NCI-H2227 (cell line): ENCODE results near the gene MNS1.
A peak's percentile ranks its signal among the peaks of the same experiment; 100 is the strongest.
"Not testable (repeated sequence)": the region's sequence is repeated elsewhere in the genome, so short reads cannot be mapped to it uniquely, and the experiment has no call there.

Experiments
- DNase-seq: peaks from one replicate; lab custom pipeline; 2025; ENCODE audit not compliant: unreplicated experiment; lab: John Stamatoyannopoulos, UW

MNS1 gene

GRCh38 chr15:56464893-56465520, at the start of gene MNS1:
MNS1 (minus strand) TSS chr15:56465137; CDS start chr15:56464972, 165 bp downstream.
- DNase-seq, result peak; percentile 95

- peak; percentile 62 for DNase-seq
These were observed 31.7 kb upstream of the MNS1 start for GRCh38 chr15:56496635-56497034.

GRCh38 chr15:56495533-56495932, 30.6 kb upstream of the MNS1 start:
- DNase-seq, result no peak

GRCh38 chr15:56495053-56495452, 30.1 kb upstream of the MNS1 start:
- DNase-seq, result no peak

- DNase-seq, result no peak
These were observed 28.0 kb upstream of the MNS1 start for GRCh38 chr15:56492791-56493555.

- DNase-seq, result no peak
These were observed 27.3 kb upstream of the MNS1 start for GRCh38 chr15:56492236-56492635.

GRCh38 chr15:56491110-56491722, 26.3 kb upstream of the MNS1 start:
- peak; percentile 78 for DNase-seq

- DNase-seq, result no peak
These were observed 25.5 kb upstream of the MNS1 start for GRCh38 chr15:56490461-56490860.

- not testable (repeated sequence) for DNase-seq
These were observed 21.3 kb upstream of the MNS1 start for GRCh38 chr15:56486206-56486605.

GRCh38 chr15:56485426-56485825, 20.5 kb upstream of the MNS1 start:
- DNase-seq, result not testable (repeated sequence)

- DNase-seq, result no peak
These were observed 19.4 kb upstream of the MNS1 start for GRCh38 chr15:56484287-56484686.

GRCh38 chr15:56475351-56475750, 10.4 kb upstream of the MNS1 start:
- DNase-seq, result no peak

GRCh38 chr15:56473017-56473416, 8.1 kb upstream of the MNS1 start:
- DNase-seq, result no peak

- no peak for DNase-seq
These were observed 7.3 kb upstream of the MNS1 start for GRCh38 chr15:56472278-56472677.

GRCh38 chr15:56471440-56472069, 6.6 kb upstream of the MNS1 start:
- no peak for DNase-seq

- no peak for DNase-seq
These were observed 4.5 kb upstream of the MNS1 start for GRCh38 chr15:56469483-56469882.

- no peak for DNase-seq
These were observed 3.5 kb upstream of the MNS1 start for GRCh38 chr15:56468401-56468800.

GRCh38 chr15:56467616-56468015, 2.7 kb upstream of the MNS1 start:
- DNase-seq, result no peak

- no peak for DNase-seq
These were observed 4.0 kb downstream of the MNS1 start for GRCh38 chr15:56460947-56461346.

GRCh38 chr15:56460071-56460470, 4.9 kb downstream of the MNS1 start:
- DNase-seq, result no peak

- no peak for DNase-seq
These were observed 5.8 kb downstream of the MNS1 start for GRCh38 chr15:56459096-56459495.

- DNase-seq, result no peak
These were observed 8.7 kb downstream of the MNS1 start for GRCh38 chr15:56456229-56456628.
